Fibroblast of gingiva (primary cell): Measurements from ENCODE around the gene SSX2.
"Not testable (repeated sequence)": the region's sequence is repeated elsewhere in the genome, so short reads cannot be mapped to it uniquely, and the experiment has no call there.

ENCODE experiments used
- DNase-seq: peaks from one replicate; pipeline ENCODE4 v3.0.0-alpha.2; 2011; ENCODE audit warnings: low read depth

Gene SSX2, protein sequence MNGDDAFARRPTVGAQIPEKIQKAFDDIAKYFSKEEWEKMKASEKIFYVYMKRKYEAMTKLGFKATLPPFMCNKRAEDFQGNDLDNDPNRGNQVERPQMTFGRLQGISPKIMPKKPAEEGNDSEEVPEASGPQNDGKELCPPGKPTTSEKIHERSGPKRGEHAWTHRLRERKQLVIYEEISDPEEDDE

DNA sequence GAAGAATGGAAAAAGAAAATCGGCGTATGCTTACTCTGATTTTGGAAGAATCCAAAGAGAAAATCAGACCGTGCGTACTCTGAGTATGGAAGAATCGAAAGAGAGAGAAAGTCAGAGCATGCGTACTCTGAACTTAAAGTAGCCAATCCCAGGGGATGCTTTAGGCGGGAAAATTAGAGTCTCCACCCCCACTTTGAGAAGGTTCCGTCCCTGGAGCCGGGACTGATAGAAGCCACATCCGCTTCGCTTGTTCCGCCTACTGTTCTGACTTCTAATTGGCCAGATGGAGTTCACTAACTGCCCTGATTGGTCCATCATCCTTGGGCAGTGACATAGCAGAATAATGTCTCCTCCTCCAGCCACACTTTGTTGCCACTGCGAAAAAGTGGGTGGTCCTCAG lies at the start of gene SSX2:
Gene SSX2, minus strand, starts transcription at position 101 of the 400 bp plus-strand sequence. CDS start 1,429 bp downstream, outside the sequence.
- not testable (repeated sequence) for DNase-seq

DNA sequence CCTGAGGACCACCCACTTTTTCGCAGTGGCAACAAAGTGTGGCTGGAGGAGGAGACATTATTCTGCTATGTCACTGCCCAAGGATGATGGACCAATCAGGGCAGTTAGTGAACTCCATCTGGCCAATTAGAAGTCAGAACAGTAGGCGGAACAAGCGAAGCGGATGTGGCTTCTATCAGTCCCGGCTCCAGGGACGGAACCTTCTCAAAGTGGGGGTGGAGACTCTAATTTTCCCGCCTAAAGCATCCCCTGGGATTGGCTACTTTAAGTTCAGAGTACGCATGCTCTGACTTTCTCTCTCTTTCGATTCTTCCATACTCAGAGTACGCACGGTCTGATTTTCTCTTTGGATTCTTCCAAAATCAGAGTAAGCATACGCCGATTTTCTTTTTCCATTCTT lies 44.0 kb upstream of the SSX2 start, which contains the start of gene SSX2B:
Gene SSX2B, plus strand, starts transcription at position 301 of the 400 bp plus-strand sequence. CDS start 1,429 bp downstream, outside the sequence.
- not testable (repeated sequence) for DNase-seq

GRCh38 chrX:52692034-52692433 lies 14.9 kb downstream of the SSX2 start:
- not testable (repeated sequence) for DNase-seq

GRCh38 chrX:52662218-52662617 lies 44.8 kb downstream of the SSX2 start:
- DNase-seq, result not testable (repeated sequence)

- not testable (repeated sequence) for DNase-seq
These were observed 51.5 kb downstream of the SSX2 start for GRCh38 chrX:52655475-52655874.

GRCh38 chrX:52654800-52655199 lies 52.2 kb downstream of the SSX2 start, which contains the start of gene SSX7:
SSX7 (minus strand) TSS chrX:52654900; CDS start chrX:52653472, 1,428 bp downstream.
- DNase-seq, result not testable (repeated sequence)

- DNase-seq, result not testable (repeated sequence)
These were observed 56.3 kb downstream of the SSX2 start for GRCh38 chrX:52650676-52651075.

DNA sequence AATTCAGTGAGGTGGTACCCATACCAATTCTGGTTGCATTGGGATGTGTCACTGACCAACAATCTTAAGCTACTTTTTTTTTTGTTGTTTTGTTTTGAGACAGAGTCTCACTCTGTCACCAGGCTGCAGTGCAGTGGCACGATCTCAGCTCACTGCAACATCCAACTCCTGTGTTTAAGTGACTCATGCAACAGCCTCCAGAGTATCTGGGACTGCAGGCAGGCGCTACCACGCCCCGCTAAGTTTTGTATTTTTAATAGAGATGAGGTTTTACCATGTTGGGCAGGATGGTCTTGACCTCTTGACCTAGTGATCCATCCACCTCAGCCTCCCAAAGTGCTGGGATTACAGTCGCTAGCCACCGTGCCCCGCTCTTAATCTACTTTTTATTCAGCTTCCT lies 58.0 kb downstream of the SSX2 start:
- not testable (repeated sequence) for DNase-seq
